K562 (cell line): Measurements from ENCODE around the gene RPS8. TPM values are rescaled to one million over a fixed set of nuclear protein-coding genes. Genes with fewer than 3 reads are reported as not detected.

Source experiments
- CBFA2T3 ChIP-seq: fragments of 450-650 bp; IDR thresholded peaks from 2 replicates; pipeline ENCODE4 v1.6.1; 2017
- ELF4 ChIP-seq: fragments of 450-650 bp; formaldehyde crosslinking; IDR thresholded peaks from 2 replicates; pipeline ENCODE4 v1.4.0; 2022; ENCODE audit warnings: missing genetic modification characterization
- GATAD2B ChIP-seq: fragments of 450-650 bp; IDR thresholded peaks from 2 replicates; pipeline ENCODE4 v1.6.1; 2017; ENCODE audit warnings: mild to moderate bottlenecking, borderline replicate concordance
- KDM1A ChIP-seq, 2 experiments: fragments of 450-650 bp; IDR thresholded peaks; 2 replicates each; pipeline ENCODE4 v1.6.1; 2016; ENCODE audit warnings: mild to moderate bottlenecking in 2 of 2
- MGA ChIP-seq: fragments of 450-650 bp; IDR thresholded peaks from 2 replicates; pipeline ENCODE4 v1.6.1; 2016; ENCODE audit warnings: mild to moderate bottlenecking, moderate library complexity
- NCOR1 ChIP-seq: fragments of 450-650 bp; IDR thresholded peaks from 2 replicates; pipeline ENCODE4 v1.6.1; 2016; ENCODE audit warnings: mild to moderate bottlenecking, moderate library complexity
- SOX6 ChIP-seq: fragments of 450-650 bp; IDR thresholded peaks from 2 replicates; pipeline ENCODE4 v1.6.1; 2014; ENCODE audit warnings: mild to moderate bottlenecking
- TEAD4 ChIP-seq, 2 experiments: sonication (generic) in 1 of 2; formaldehyde crosslinking in 1 of 2; IDR thresholded peaks; 2 replicates each; pipeline versions ENCODE4 v1.6.1 to v1.8.0; 2012 to 2022; ENCODE audit warnings: borderline replicate concordance in 1 of 2, inconsistent platforms in 1 of 2, low read length in 1 of 2, mild to moderate bottlenecking in 1 of 2, missing genetic modification reagents in 1 of 2
- VEZF1 ChIP-seq: fragments of 200-800 bp; sonication (Bioruptor generic); IDR thresholded peaks from 2 replicates; pipeline ENCODE4 v1.6.1; 2017; ENCODE audit warnings: missing genetic modification characterization, missing compliant biosample characterization
- ZBTB8A ChIP-seq: fragments of 450-650 bp; IDR thresholded peaks from 2 replicates; pipeline ENCODE4 v1.6.1; 2018; ENCODE audit warnings: mild to moderate bottlenecking, moderate library complexity; ENCODE audit not compliant: partially characterized antibody
- ZFP1 ChIP-seq: fragments of 450-650 bp; formaldehyde crosslinking; IDR thresholded peaks from 2 replicates; pipeline ENCODE4 v1.4.0; 2020; ENCODE audit warnings: mild to moderate bottlenecking, mixed read lengths
- polyA plus RNA-seq, 8 experiments: library from polyadenylated mRNA; depleted of rRNA in 4 of 8; stranded (reverse) in 5 of 8; unstranded in 3 of 8; fragments of >200 nt; fragmentation: Nextera tagmentation in 2 of 8; fragmentation: Illumina TruSeq in 1 of 8; extraction: Ambion mirVana in 2 of 8; extraction: Trizol in 1 of 8; gene quantifications; 2 replicates each; pipeline versions ENCODE4 v1.2.1 to v1.2.3, GENCODE V29; 2011 to 2014; ENCODE audit warnings: inconsistent platforms in 1 of 8, missing spikeins in 1 of 8
- total RNA-seq, 7 experiments: library from RNA; depleted of rRNA in 6 of 7; stranded (reverse); fragments of >200 nt in 6 of 7; fragmentation: Illumina TruSeq in 2 of 7; extraction: Trizol in 2 of 7; gene quantifications; 2 replicates each; pipeline versions ENCODE4 v1.2.1 to v1.2.3, GENCODE V29; 2011 to 2021; ENCODE audit warnings: low replicate concordance in 1 of 7
- TF ChIP-seq, protein P1 (sequence below): sonication (generic); formaldehyde crosslinking; IDR thresholded peaks from 2 replicates; pipeline ENCODE4 v1.4.0; 2020; ENCODE audit warnings: mild to moderate bottlenecking, missing genetic modification reagents

The RPS8 gene
- total and polyA plus RNA-seq, 9 of the 15 experiments (the other 6 are each of a cell fraction or from before 2014, with no cell fraction given): 2,431 to 4,168 (median 3,109) TPM

GRCh38 chr1:44801491-44802305, 26.4 kb downstream of the RPS8 start (continued):
- TF ChIP-seq VEZF1 (0 out of 2 replicates have a peak, but pooled peaks have one; percentile 20), KDM1A (IDR thresholded peaks at IDR 0.05) (peak; percentile 10 to 21; a peak in 2 of 4 replicates), NCOR1 (peak; percentile 59), CBFA2T3 (peak; percentile 82), ZBTB8A (no peak), SOX6 (peak; percentile 52), GATAD2B (no peak), ZFP1 (no peak), ELF4 (peak; percentile 41; the same call in 1 of the 2 replicates), MGA (no peak), TEAD4 (IDR thresholded peaks at IDR 0.05; ENCODE audit: low read length) (peak; percentile 69), TEAD4 (CRISPR knock-in tag; IDR thresholded peaks at IDR 0.05; ENCODE audit: borderline replicate concordance) (no peak)
- TF ChIP-seq, protein P1, sequence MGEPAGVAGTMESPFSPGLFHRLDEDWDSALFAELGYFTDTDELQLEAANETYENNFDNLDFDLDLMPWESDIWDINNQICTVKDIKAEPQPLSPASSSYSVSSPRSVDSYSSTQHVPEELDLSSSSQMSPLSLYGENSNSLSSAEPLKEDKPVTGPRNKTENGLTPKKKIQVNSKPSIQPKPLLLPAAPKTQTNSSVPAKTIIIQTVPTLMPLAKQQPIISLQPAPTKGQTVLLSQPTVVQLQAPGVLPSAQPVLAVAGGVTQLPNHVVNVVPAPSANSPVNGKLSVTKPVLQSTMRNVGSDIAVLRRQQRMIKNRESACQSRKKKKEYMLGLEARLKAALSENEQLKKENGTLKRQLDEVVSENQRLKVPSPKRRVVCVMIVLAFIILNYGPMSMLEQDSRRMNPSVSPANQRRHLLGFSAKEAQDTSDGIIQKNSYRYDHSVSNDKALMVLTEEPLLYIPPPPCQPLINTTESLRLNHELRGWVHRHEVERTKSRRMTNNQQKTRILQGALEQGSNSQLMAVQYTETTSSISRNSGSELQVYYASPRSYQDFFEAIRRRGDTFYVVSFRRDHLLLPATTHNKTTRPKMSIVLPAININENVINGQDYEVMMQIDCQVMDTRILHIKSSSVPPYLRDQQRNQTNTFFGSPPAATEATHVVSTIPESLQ (CRISPR knock-in tag): 0 out of 2 replicates have a peak, but pooled peaks have one; percentile 47
